ENCODE measurements around the gene KIF18B. TPM values are rescaled to one million over a fixed set of nuclear protein-coding genes. Genes with fewer than 3 reads are reported as not detected.

KIF18B gene
- total and polyA plus RNA-seq, 2 donors (not counting 3 experiments of a cell fraction or from before 2014, with no cell fraction given): 24.5 to 50.3 TPM

DNA sequence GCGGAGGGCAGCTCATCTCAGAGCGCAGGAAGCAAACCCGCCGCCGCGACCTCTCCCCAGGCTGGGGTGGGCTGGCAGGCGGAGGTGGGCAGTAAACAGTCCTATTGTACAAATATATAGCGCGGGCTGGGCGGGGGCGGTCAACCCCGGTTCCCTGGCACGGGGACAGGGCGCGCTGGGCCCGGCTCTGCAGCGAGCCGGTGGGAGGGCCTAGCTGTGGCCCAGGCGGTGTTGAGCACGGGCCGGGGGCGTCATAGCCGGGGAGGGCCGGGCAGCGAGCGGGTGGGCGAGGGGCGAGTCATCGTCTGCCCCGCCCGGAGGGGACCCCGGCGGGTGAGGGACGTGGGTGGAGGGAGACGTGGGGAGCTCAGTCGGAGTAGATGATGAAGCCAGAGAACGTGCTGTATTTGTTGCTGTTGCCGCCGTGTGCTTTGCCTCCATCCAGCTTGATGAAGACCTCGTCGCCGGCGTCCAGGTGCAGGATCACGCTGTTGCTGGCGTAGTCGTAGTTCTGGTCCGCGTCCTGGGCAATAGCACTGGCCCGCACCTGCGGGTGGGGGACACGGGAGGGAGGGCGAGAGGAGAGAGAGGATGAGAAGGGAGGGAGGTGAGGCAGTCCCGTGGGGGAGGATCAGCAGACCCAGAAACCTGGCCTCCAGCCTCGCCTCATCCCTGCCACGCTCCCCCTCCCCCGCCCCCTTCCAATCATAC is 12.4 kb upstream of the KIF18B start:
- intact Hi-C loops (cut with micrococcal nuclease): no loop called here
- Histone ChIP-seq H3K4me2 (ENCODE audit: insufficient read depth, low read length) (peak overlapping the region; percentile 12), H3K4me3 (replicated peaks in 1 of 3; ENCODE audit: insufficient read depth in 1 of 3, low read depth in 1 of 3, low read length in 3 of 3) (peak overlapping the region in 1 of 3 experiments; percentile 25), H3K9ac (replicated peaks; ENCODE audit: extremely low read depth, insufficient read depth, low read length) (no peak overlapping the region), H2AFZ (ENCODE audit: low read depth, low read length) (peak overlapping the region; percentile 70), H3K9me3 (replicated peaks; ENCODE audit: control insufficient read depth, insufficient read depth, low read length) (no peaks in the 10 kb centered on the region), H3K36me3 (ENCODE audit: control insufficient read depth in 2 of 2, extremely low read depth in 1 of 2, insufficient read depth in 2 of 2, low read length in 2 of 2) (no peaks in the 10 kb centered on the region), H3K27ac (ENCODE audit: insufficient read depth, low read depth, low read length) (no peak overlapping the region), H3K79me2 (ENCODE audit: control insufficient read depth, insufficient read depth, low read length) (no peaks in the 10 kb centered on the region), H3K4me1 (ENCODE audit: control insufficient read depth, extremely low read depth, insufficient read depth, low read length) (no peaks in the 10 kb centered on the region), H3K27me3 (ENCODE audit: control insufficient read depth in 2 of 2, insufficient read depth in 2 of 2, low read length in 2 of 2) (peaks cover 15% of the 10 kb centered on the region in 2 experiments), H3K9me1 (replicated peaks; ENCODE audit: control insufficient read depth, extremely low read depth, insufficient read depth, low read length) (no peaks in the 10 kb centered on the region), H4K20me1 (replicated peaks; ENCODE audit: control insufficient read depth, extremely low read depth, insufficient read depth, low read length) (no peaks in the 10 kb centered on the region)
- ChIA-PET POLR2A (interaction anchor here (1.0 kb wide), 1 partner anchor 11 kb away, joined by 4 read pairs; no protein-coding TSS in a partner anchor), CTCF (interaction anchor here (1.3 to 1.4 kb wide), 4 partner anchors 8 to 59 kb away, joined by 3 to 6 read pairs (median 4); partner anchors contain the start of gene C1QL1)
- FAIRE-seq (peak; percentile 38), DNase-seq (ENCODE audit: low read depth, low spot score) (no peak)
- TF ChIP-seq EZH2 (IDR thresholded peaks at IDR 0.05; ENCODE audit: borderline replicate concordance, low read depth, low read length, severe bottlenecking) (peak; percentile 29), GATA2 (IDR thresholded peaks at IDR 0.05; ENCODE audit: insufficient read depth, insufficient read length, low read depth, low read length) (no peak), POLR2A (IDR thresholded peaks at IDR 0.05; ENCODE audit: low read depth, low read length) (no peak), FOS (IDR thresholded peaks at IDR 0.05; ENCODE audit: borderline replicate concordance, insufficient read depth, low read length) (no peak), POLR2AphosphoS5 (IDR thresholded peaks at IDR 0.05; ENCODE audit: insufficient read depth, low read depth, low read length) (no peak)
- TF ChIP-seq, protein P1, sequence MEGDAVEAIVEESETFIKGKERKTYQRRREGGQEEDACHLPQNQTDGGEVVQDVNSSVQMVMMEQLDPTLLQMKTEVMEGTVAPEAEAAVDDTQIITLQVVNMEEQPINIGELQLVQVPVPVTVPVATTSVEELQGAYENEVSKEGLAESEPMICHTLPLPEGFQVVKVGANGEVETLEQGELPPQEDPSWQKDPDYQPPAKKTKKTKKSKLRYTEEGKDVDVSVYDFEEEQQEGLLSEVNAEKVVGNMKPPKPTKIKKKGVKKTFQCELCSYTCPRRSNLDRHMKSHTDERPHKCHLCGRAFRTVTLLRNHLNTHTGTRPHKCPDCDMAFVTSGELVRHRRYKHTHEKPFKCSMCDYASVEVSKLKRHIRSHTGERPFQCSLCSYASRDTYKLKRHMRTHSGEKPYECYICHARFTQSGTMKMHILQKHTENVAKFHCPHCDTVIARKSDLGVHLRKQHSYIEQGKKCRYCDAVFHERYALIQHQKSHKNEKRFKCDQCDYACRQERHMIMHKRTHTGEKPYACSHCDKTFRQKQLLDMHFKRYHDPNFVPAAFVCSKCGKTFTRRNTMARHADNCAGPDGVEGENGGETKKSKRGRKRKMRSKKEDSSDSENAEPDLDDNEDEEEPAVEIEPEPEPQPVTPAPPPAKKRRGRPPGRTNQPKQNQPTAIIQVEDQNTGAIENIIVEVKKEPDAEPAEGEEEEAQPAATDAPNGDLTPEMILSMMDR (IDR thresholded peaks at IDR 0.05; ENCODE audit: extremely low read depth in 1 of 2, insufficient read depth in 1 of 2, low read depth in 1 of 2, low read length in 2 of 2): no peak
- BruUV-seq (replicated peaks): no TSS peak
- dilution Hi-C loops (cut with MboI; ENCODE audit: extremely low pct_ligation_motif_present, low sequenced_read_pairs): no loop called here

Data from endothelial cell of umbilical vein (primary cell).